HepG2 (cell line): Measurements from ENCODE around the gene CUTC. TPM values are rescaled to one million over a fixed set of nuclear protein-coding genes. Genes with fewer than 3 reads are reported as not detected.

Experiments used
- ARNT2 ChIP-seq: sonication (generic); formaldehyde crosslinking; IDR thresholded peaks from 2 replicates; pipeline ENCODE4 v1.8.0; 2022; ENCODE audit warnings: mild to moderate bottlenecking, low read depth, missing genetic modification reagents, moderate library complexity
- ASH2L ChIP-seq: fragments of 300-600, 200-600 bp; sonication (generic); IDR thresholded peaks from 2 replicates; pipeline ENCODE4 v1.7.0; 2017; ENCODE audit warnings: low read depth, mild to moderate bottlenecking, moderate library complexity, mixed read lengths, low read length; ENCODE audit not compliant: insufficient read length
- ERF ChIP-seq: IDR thresholded peaks from 2 replicates; pipeline ENCODE4 v1.6.1; 2018; ENCODE audit warnings: missing biosample characterization, missing genetic modification reagents
- FIP1L1 ChIP-seq: fragments of 200-400 bp; formaldehyde crosslinking; IDR thresholded peaks from 2 replicates; pipeline ENCODE4 v1.6.1; 2018; ENCODE audit warnings: low read depth, mild to moderate bottlenecking, low read length, moderate library complexity, borderline replicate concordance; ENCODE audit not compliant: insufficient read depth
- FLYWCH1 ChIP-seq: sonication (generic); formaldehyde crosslinking; IDR thresholded peaks from 2 replicates; pipeline ENCODE4 v1.8.1; 2023; ENCODE audit warnings: mild to moderate bottlenecking, missing genetic modification reagents
- FOXA3 ChIP-seq: IDR thresholded peaks from 2 replicates; pipeline ENCODE4 v1.6.1; 2016; ENCODE audit warnings: missing genetic modification reagents, missing compliant biosample characterization
- GLI4 ChIP-seq: sonication (generic); formaldehyde crosslinking; IDR thresholded peaks from 2 replicates; pipeline ENCODE4 v1.5.1; 2020; ENCODE audit warnings: missing genetic modification reagents, mild to moderate bottlenecking, moderate library complexity, borderline replicate concordance
- HNF4G ChIP-seq, 2 experiments: sonication (generic) in 1 of 2; formaldehyde crosslinking in 1 of 2; IDR thresholded peaks; 2 replicates each; pipeline versions ENCODE4 v1.4.0 to v1.6.1; 2011 to 2020; ENCODE audit warnings: borderline replicate concordance in 2 of 2, low read depth in 2 of 2, mild to moderate bottlenecking in 2 of 2, low read length in 1 of 2, missing genetic modification reagents in 1 of 2, moderate library complexity in 1 of 2
- HOXA9 ChIP-seq: sonication (generic); formaldehyde crosslinking; IDR thresholded peaks from 2 replicates; pipeline ENCODE4 v1.8.1; 2022; ENCODE audit warnings: missing genetic modification reagents, mild to moderate bottlenecking, moderate library complexity, borderline replicate concordance
- MAF1 ChIP-seq: sonication (generic); formaldehyde crosslinking; IDR thresholded peaks from 2 replicates; pipeline ENCODE4 v1.5.0; 2020; ENCODE audit warnings: missing genetic modification reagents, borderline replicate concordance
- ONECUT2 ChIP-seq: sonication (generic); formaldehyde crosslinking; IDR thresholded peaks from 2 replicates; pipeline ENCODE4 v1.4.0; 2020; ENCODE audit warnings: missing genetic modification reagents
- REPIN1 ChIP-seq: sonication (generic); formaldehyde crosslinking; IDR thresholded peaks from 2 replicates; pipeline ENCODE4 v1.8.0; 2022; ENCODE audit warnings: missing genetic modification reagents, low read depth, mild to moderate bottlenecking, borderline replicate concordance
- SAP130 ChIP-seq: IDR thresholded peaks from 2 replicates; pipeline ENCODE4 v1.6.1; 2016; ENCODE audit warnings: low read depth
- SP4 ChIP-seq: sonication (generic); formaldehyde crosslinking; IDR thresholded peaks from 2 replicates; pipeline ENCODE4 v1.8.1; 2023; ENCODE audit warnings: mild to moderate bottlenecking, missing genetic modification reagents
- SRSF4 ChIP-seq: fragments of 200-400 bp; formaldehyde crosslinking; IDR thresholded peaks from one replicate; pipeline ENCODE4 v1.6.1; 2018; ENCODE audit warnings: mild to moderate bottlenecking, low read depth, low read length, moderate library complexity; ENCODE audit not compliant: poor library complexity, severe bottlenecking
- TARDBP ChIP-seq: sonication (generic); formaldehyde crosslinking; IDR thresholded peaks from 2 replicates; pipeline ENCODE4 v1.8.0; 2022; ENCODE audit warnings: mild to moderate bottlenecking, missing genetic modification reagents
- TMF1 ChIP-seq: sonication (generic); formaldehyde crosslinking; IDR thresholded peaks from 2 replicates; pipeline ENCODE4 v1.8.1; 2022; ENCODE audit warnings: low read depth, missing genetic modification reagents
- ZFP1 ChIP-seq: IDR thresholded peaks from 2 replicates; pipeline ENCODE4 v1.6.1; 2016
- ZFX ChIP-seq: sonication (generic); formaldehyde crosslinking; IDR thresholded peaks from 2 replicates; pipeline ENCODE4 v1.4.0; 2020; ENCODE audit warnings: mild to moderate bottlenecking, low read depth, missing genetic modification reagents, moderate library complexity
- ZNF205 ChIP-seq: IDR thresholded peaks from 2 replicates; pipeline ENCODE4 v1.6.1; 2018; ENCODE audit warnings: missing biosample characterization, missing genetic modification reagents
- ZNF207 ChIP-seq: fragments of 450-650 bp; IDR thresholded peaks from 2 replicates; pipeline ENCODE4 v1.6.1; 2016; ENCODE audit warnings: antibody characterized with exemption, borderline replicate concordance
- ZNF530 ChIP-seq: sonication (generic); formaldehyde crosslinking; IDR thresholded peaks from 2 replicates; pipeline ENCODE4 v1.5.0; 2020; ENCODE audit warnings: low read depth, mild to moderate bottlenecking, missing genetic modification reagents
- ZNF567 ChIP-seq: sonication (generic); formaldehyde crosslinking; IDR thresholded peaks from 2 replicates; pipeline ENCODE4 v1.8.1; 2023; ENCODE audit warnings: mild to moderate bottlenecking, missing genetic modification reagents, borderline replicate concordance
- ZNF616 ChIP-seq: sonication (generic); formaldehyde crosslinking; IDR thresholded peaks from 2 replicates; pipeline ENCODE4 v1.5.0; 2020; ENCODE audit warnings: low read depth, mild to moderate bottlenecking, missing genetic modification reagents
- polyA plus RNA-seq, 8 experiments: library from polyadenylated mRNA; depleted of rRNA in 3 of 8; stranded (reverse) in 7 of 8; unstranded in 1 of 8; fragments of >200 nt; fragmentation: Illumina TruSeq in 4 of 8; extraction: Trizol in 4 of 8; gene quantifications; 2 replicates each; pipeline versions ENCODE4 v1.2.1 to v1.2.3, GENCODE V29; 2011 to 2016; ENCODE audit warnings: low read depth in 4 of 8, missing spikeins in 1 of 8, mixed read lengths in 1 of 8; ENCODE audit not compliant: insufficient read depth in 1 of 8
- total RNA-seq, 5 experiments: library from RNA; depleted of rRNA; stranded (reverse); fragments of >200 nt; fragmentation: Illumina TruSeq; extraction: Trizol; gene quantifications; 2 replicates each; pipeline ENCODE4 v1.2.3, GENCODE V29; 2016; ENCODE audit warnings: low read depth in 1 of 5
- TF ChIP-seq, protein P1 (sequence below): sonication (generic); formaldehyde crosslinking; IDR thresholded peaks from 2 replicates; pipeline ENCODE4 v1.8.0; 2022; ENCODE audit warnings: low read depth, missing genetic modification reagents
- TF ChIP-seq, protein P2 (sequence below): sonication (generic); formaldehyde crosslinking; IDR thresholded peaks from 2 replicates; pipeline ENCODE4 v1.5.0; 2020; ENCODE audit warnings: missing genetic modification reagents, mild to moderate bottlenecking, borderline replicate concordance
- TF ChIP-seq, protein P3 (sequence below): sonication (generic); formaldehyde crosslinking; IDR thresholded peaks from 2 replicates; pipeline ENCODE4 v1.4.0; 2020; ENCODE audit warnings: missing genetic modification reagents
- TF ChIP-seq, protein P4 (sequence below): sonication (generic); formaldehyde crosslinking; IDR thresholded peaks from 2 replicates; pipeline ENCODE4 v1.8.1; 2023; ENCODE audit warnings: mild to moderate bottlenecking, missing genetic modification reagents

CUTC gene
- total and polyA plus RNA-seq, 2 of the 13 experiments (the other 11 are each of a cell fraction or from before 2014, with no cell fraction given) = 22.3 to 25.8 TPM

DNA sequence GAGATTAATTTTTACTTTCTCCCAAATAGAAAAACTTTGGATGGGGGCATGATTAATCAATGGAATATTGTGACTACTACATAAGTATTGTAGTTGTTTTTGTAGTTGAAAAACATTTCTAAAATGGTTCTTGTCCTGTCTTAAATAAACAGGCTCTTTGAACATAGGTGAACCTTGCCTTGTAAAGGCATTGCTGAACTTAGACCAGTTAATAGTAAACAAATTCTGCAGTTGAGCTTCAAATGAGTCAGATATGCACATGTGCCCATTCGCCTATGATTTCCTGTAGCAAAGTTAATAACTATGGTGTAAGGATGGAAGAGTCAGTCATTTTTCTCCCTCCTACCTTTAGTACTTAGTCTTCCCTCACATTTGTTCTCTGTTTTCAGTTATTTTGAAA lies 22.6 kb downstream of the CUTC start (continued):
- TF ChIP-seq, protein P1, sequence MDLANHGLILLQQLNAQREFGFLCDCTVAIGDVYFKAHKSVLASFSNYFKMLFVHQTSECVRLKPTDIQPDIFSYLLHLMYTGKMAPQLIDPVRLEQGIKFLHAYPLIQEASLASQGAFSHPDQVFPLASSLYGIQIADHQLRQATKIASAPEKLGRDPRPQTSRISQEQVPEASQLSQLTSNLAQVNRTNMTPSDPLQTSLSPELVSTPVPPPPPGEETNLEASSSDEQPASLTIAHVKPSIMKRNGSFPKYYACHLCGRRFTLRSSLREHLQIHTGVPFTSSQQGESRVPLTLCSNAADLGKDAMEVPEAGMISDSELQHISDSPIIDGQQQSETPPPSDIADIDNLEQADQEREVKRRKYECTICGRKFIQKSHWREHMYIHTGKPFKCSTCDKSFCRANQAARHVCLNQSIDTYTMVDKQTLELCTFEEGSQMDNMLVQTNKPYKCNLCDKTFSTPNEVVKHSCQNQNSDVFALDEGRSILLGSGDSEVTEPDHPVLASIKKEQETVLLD (CRISPR knock-in tag) = no peak
- TF ChIP-seq TARDBP (CRISPR knock-in tag) = 0 out of 2 replicates have a peak, but pooled peaks have one; percentile 25
- TF ChIP-seq GLI4 (CRISPR knock-in tag) = no peak
- no peak for TF ChIP-seq ZNF207
- no peak for TF ChIP-seq FIP1L1
- TF ChIP-seq ASH2L = peak; percentile 65
- TF ChIP-seq, protein P2, sequence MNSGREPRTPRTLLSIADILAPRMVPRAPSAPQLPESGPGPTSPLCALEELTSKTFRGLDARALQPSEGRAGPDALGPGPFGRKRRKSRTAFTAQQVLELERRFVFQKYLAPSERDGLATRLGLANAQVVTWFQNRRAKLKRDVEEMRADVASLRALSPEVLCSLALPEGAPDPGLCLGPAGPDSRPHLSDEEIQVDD (CRISPR knock-in tag) = no peak
- TF ChIP-seq SAP130 (CRISPR knock-in tag) = peak; percentile 85
- TF ChIP-seq ZNF205 (CRISPR knock-in tag) = no peak
- no peak for TF ChIP-seq ZFX (CRISPR knock-in tag)
- TF ChIP-seq ZNF616 (CRISPR knock-in tag) = no peak
- no peak for TF ChIP-seq FLYWCH1
- TF ChIP-seq HNF4G (IDR thresholded peaks at IDR 0.05; ENCODE audit: borderline replicate concordance, low read depth, low read length) = peak; percentile 68
- TF ChIP-seq HNF4G (CRISPR knock-in tag; IDR thresholded peaks at IDR 0.05; ENCODE audit: borderline replicate concordance, low read depth) = no peak
- TF ChIP-seq MAF1 (CRISPR knock-in tag) = no peak
- no peak for TF ChIP-seq HOXA9 (CRISPR knock-in tag)
- TF ChIP-seq, protein P3, sequence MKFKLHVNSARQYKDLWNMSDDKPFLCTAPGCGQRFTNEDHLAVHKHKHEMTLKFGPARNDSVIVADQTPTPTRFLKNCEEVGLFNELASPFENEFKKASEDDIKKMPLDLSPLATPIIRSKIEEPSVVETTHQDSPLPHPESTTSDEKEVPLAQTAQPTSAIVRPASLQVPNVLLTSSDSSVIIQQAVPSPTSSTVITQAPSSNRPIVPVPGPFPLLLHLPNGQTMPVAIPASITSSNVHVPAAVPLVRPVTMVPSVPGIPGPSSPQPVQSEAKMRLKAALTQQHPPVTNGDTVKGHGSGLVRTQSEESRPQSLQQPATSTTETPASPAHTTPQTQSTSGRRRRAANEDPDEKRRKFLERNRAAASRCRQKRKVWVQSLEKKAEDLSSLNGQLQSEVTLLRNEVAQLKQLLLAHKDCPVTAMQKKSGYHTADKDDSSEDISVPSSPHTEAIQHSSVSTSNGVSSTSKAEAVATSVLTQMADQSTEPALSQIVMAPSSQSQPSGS (CRISPR knock-in tag) = 0 out of 2 replicates have a peak, but pooled peaks have one; percentile 17
- TF ChIP-seq SP4 (CRISPR knock-in tag) = no peak
- TF ChIP-seq FOXA3 (CRISPR knock-in tag) = peak; percentile 91
- no peak for TF ChIP-seq TMF1 (CRISPR knock-in tag)
- TF ChIP-seq ARNT2 = 0 out of 2 replicates have a peak, but pooled peaks have one; percentile 20
- no peak for TF ChIP-seq SRSF4
- no peak for TF ChIP-seq ZNF567
- peak; percentile 68 for TF ChIP-seq ERF (CRISPR knock-in tag)
- TF ChIP-seq, protein P4, sequence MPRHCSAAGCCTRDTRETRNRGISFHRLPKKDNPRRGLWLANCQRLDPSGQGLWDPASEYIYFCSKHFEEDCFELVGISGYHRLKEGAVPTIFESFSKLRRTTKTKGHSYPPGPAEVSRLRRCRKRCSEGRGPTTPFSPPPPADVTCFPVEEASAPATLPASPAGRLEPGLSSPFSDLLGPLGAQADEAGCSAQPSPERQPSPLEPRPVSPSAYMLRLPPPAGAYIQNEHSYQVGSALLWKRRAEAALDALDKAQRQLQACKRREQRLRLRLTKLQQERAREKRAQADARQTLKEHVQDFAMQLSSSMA (CRISPR knock-in tag) = no peak
- peak; percentile 29; the same call in 1 of the 2 replicates for TF ChIP-seq REPIN1 (CRISPR knock-in tag)
- TF ChIP-seq ONECUT2 (CRISPR knock-in tag) = no peak
- TF ChIP-seq ZNF530 (CRISPR knock-in tag) = no peak
- TF ChIP-seq ZFP1 (CRISPR knock-in tag) = no peak
